ENCODE measurements around the gene HOXD9.

- no peak for TF ChIP-seq ZNF274 (IDR thresholded peaks at IDR 0.05; ENCODE audit: low read depth, low read length)
- TF ChIP-seq YY1 (IDR thresholded peaks at IDR 0.05; ENCODE audit: insufficient read depth, insufficient read length) = no peak
Observed at GRCh38 chr2:176146645-176147044, 24.1 kb downstream of the HOXD9 start.
